HEK293 (cell line): ENCODE measurements around the gene NDST4.

Experiments used
- CTCF ChIP-seq: fragments of 450-650 bp; formaldehyde crosslinking; IDR thresholded peaks from 2 replicates; pipeline ENCODE4 v1.5.1; 2016; ENCODE audit warnings: missing biosample characterization, missing genetic modification characterization
- HIC1 ChIP-seq: fragments of 450-650 bp; formaldehyde crosslinking; IDR thresholded peaks from 2 replicates; pipeline ENCODE4 v1.5.1; 2016; ENCODE audit warnings: missing biosample characterization, missing genetic modification characterization
- OSR2 ChIP-seq: fragments of 450-650 bp; formaldehyde crosslinking; IDR thresholded peaks from 2 replicates; pipeline ENCODE4 v1.5.1; 2016; ENCODE audit warnings: missing biosample characterization, missing genetic modification characterization
- SCRT1 ChIP-seq: fragments of 450-650 bp; formaldehyde crosslinking; IDR thresholded peaks from 2 replicates; pipeline ENCODE4 v1.5.1; 2016; ENCODE audit warnings: missing biosample characterization, missing genetic modification characterization, borderline replicate concordance
- SP3 ChIP-seq: fragments of 450-650 bp; formaldehyde crosslinking; IDR thresholded peaks from 2 replicates; pipeline ENCODE4 v1.5.1; 2016; ENCODE audit warnings: missing biosample characterization, missing genetic modification characterization
- TCF7L2 ChIP-seq: IDR thresholded peaks from 2 replicates; pipeline ENCODE4 v1.6.1; 2011; ENCODE audit warnings: low read depth, mild to moderate bottlenecking, inconsistent platforms, low read length, moderate library complexity, borderline replicate concordance
- YY2 ChIP-seq: fragments of 450-650 bp; formaldehyde crosslinking; IDR thresholded peaks from 2 replicates; pipeline ENCODE4 v1.5.1; 2016; ENCODE audit warnings: missing biosample characterization, missing genetic modification characterization
- ZBTB7A ChIP-seq: fragments of 450-650 bp; formaldehyde crosslinking; IDR thresholded peaks from 2 replicates; pipeline ENCODE4 v1.5.1; 2016; ENCODE audit warnings: low read depth, missing biosample characterization, missing genetic modification characterization
- ZFP3 ChIP-seq: fragments of 450-650 bp; formaldehyde crosslinking; IDR thresholded peaks from 2 replicates; pipeline ENCODE4 v1.5.1; 2016; ENCODE audit warnings: low read depth, missing biosample characterization, missing genetic modification characterization
- ZNF157 ChIP-seq: fragments of 450-650 bp; formaldehyde crosslinking; IDR thresholded peaks from 2 replicates; pipeline ENCODE4 v1.5.1; 2016; ENCODE audit warnings: missing biosample characterization, missing genetic modification characterization
- ZNF169 ChIP-seq: fragments of 450-650 bp; formaldehyde crosslinking; IDR thresholded peaks from 2 replicates; pipeline ENCODE4 v1.5.1; 2016; ENCODE audit warnings: missing biosample characterization, missing genetic modification characterization
- ZNF175 ChIP-seq: fragments of 450-650 bp; formaldehyde crosslinking; IDR thresholded peaks from 2 replicates; pipeline ENCODE4 v1.5.1; 2016; ENCODE audit warnings: missing biosample characterization, missing genetic modification characterization
- ZNF18 ChIP-seq: fragments of 450-650 bp; formaldehyde crosslinking; IDR thresholded peaks from 2 replicates; pipeline ENCODE4 v1.5.1; 2016; ENCODE audit warnings: missing biosample characterization, missing genetic modification characterization
- ZNF221 ChIP-seq: fragments of 450-650 bp; formaldehyde crosslinking; IDR thresholded peaks from 2 replicates; pipeline ENCODE4 v1.5.1; 2017; ENCODE audit warnings: missing biosample characterization, missing genetic modification characterization, borderline replicate concordance
- ZNF274 ChIP-seq, 2 experiments: fragments of 200-500 bp in 1 of 2; fragments of 450-650 bp in 1 of 2; sonication (Bioruptor generic) in 1 of 2; formaldehyde crosslinking in 1 of 2; IDR thresholded peaks; 2 replicates each; pipeline versions ENCODE4 v1.5.1 to v1.6.1; 2014 to 2016; ENCODE audit warnings: borderline replicate concordance in 1 of 2, inconsistent platforms in 1 of 2, low read length in 1 of 2, missing biosample characterization in 1 of 2, missing genetic modification characterization in 1 of 2
- ZNF302 ChIP-seq: fragments of 450-650 bp; formaldehyde crosslinking; IDR thresholded peaks from 2 replicates; pipeline ENCODE4 v1.5.1; 2016; ENCODE audit warnings: missing biosample characterization, missing genetic modification characterization, low read depth
- ZNF324 ChIP-seq: fragments of 450-650 bp; formaldehyde crosslinking; IDR thresholded peaks from 2 replicates; pipeline ENCODE4 v1.5.1; 2016; ENCODE audit warnings: missing biosample characterization, missing genetic modification characterization
- ZNF341 ChIP-seq: fragments of 450-650 bp; formaldehyde crosslinking; IDR thresholded peaks from 2 replicates; pipeline ENCODE4; 2016; ENCODE audit warnings: low read depth, missing biosample characterization, missing genetic modification characterization
- ZNF366 ChIP-seq: fragments of 450-650 bp; formaldehyde crosslinking; conservative IDR thresholded peaks from 2 replicates; pipeline ENCODE4 v1.5.1; 2016; ENCODE audit warnings: missing biosample characterization, missing genetic modification characterization
- ZNF391 ChIP-seq: fragments of 450-650 bp; formaldehyde crosslinking; IDR thresholded peaks from 2 replicates; pipeline ENCODE4 v1.5.1; 2016; ENCODE audit warnings: low read depth, missing biosample characterization, missing genetic modification characterization, borderline replicate concordance
- ZNF416 ChIP-seq: fragments of 450-650 bp; formaldehyde crosslinking; IDR thresholded peaks from 2 replicates; pipeline ENCODE4 v1.5.1; 2016; ENCODE audit warnings: missing biosample characterization, missing genetic modification characterization
- ZNF433 ChIP-seq: fragments of 450-650 bp; formaldehyde crosslinking; IDR thresholded peaks from 2 replicates; pipeline ENCODE4 v1.5.1; 2016; ENCODE audit warnings: missing biosample characterization, missing genetic modification characterization, low read depth
- ZNF488 ChIP-seq: fragments of 450-650 bp; formaldehyde crosslinking; IDR thresholded peaks from 2 replicates; pipeline ENCODE4 v1.5.1; 2016; ENCODE audit warnings: missing biosample characterization, missing genetic modification characterization
- ZNF510 ChIP-seq: fragments of 450-650 bp; formaldehyde crosslinking; IDR thresholded peaks from 2 replicates; pipeline ENCODE4 v1.5.1; 2018; ENCODE audit warnings: mild to moderate bottlenecking, missing genetic modification characterization, missing biosample characterization; ENCODE audit not compliant: insufficient replicate concordance
- ZNF529 ChIP-seq: fragments of 450-650 bp; formaldehyde crosslinking; IDR thresholded peaks from 2 replicates; pipeline ENCODE4 v1.5.1; 2017; ENCODE audit warnings: missing genetic modification characterization, missing biosample characterization; ENCODE audit not compliant: insufficient replicate concordance
- ZNF600 ChIP-seq: fragments of 450-650 bp; formaldehyde crosslinking; IDR thresholded peaks from 2 replicates; pipeline ENCODE4 v1.5.1; 2016; ENCODE audit warnings: missing biosample characterization, missing genetic modification characterization
- ZNF610 ChIP-seq: fragments of 450-650 bp; formaldehyde crosslinking; IDR thresholded peaks from 2 replicates; pipeline ENCODE4 v1.5.1; 2016; ENCODE audit warnings: missing biosample characterization, missing genetic modification characterization, borderline replicate concordance
- ZNF626 ChIP-seq: fragments of 450-650 bp; sonication (Bioruptor Pico); formaldehyde crosslinking; IDR thresholded peaks from 2 replicates; pipeline ENCODE4 v1.5.1; 2018; ENCODE audit warnings: missing biosample characterization, missing genetic modification characterization, inconsistent platforms
- ZNF629 ChIP-seq: fragments of 450-650 bp; formaldehyde crosslinking; IDR thresholded peaks from 2 replicates; pipeline ENCODE4 v1.5.1; 2017; ENCODE audit warnings: missing biosample characterization, missing genetic modification characterization
- ZNF654 ChIP-seq: fragments of 450-650 bp; formaldehyde crosslinking; IDR thresholded peaks from 2 replicates; pipeline ENCODE4 v1.5.1; 2016; ENCODE audit warnings: low read depth, missing biosample characterization, missing genetic modification characterization
- ZNF670 ChIP-seq: fragments of 450-650 bp; formaldehyde crosslinking; IDR thresholded peaks from 2 replicates; pipeline ENCODE4 v1.5.1; 2016; ENCODE audit warnings: missing biosample characterization, missing genetic modification characterization, low read depth
- ZNF830 ChIP-seq: fragments of 450-650 bp; IDR thresholded peaks from 2 replicates; pipeline ENCODE4 v1.5.0; 2018; ENCODE audit warnings: missing biosample characterization, missing genetic modification characterization, low read depth, mild to moderate bottlenecking, moderate library complexity
- ZSCAN30 ChIP-seq: fragments of 450-650 bp; IDR thresholded peaks from 2 replicates; pipeline ENCODE4 v1.5.1; 2018; ENCODE audit warnings: missing biosample characterization, mild to moderate bottlenecking, missing genetic modification characterization, moderate library complexity
- ZSCAN5A ChIP-seq: fragments of 450-650 bp; formaldehyde crosslinking; IDR thresholded peaks from 2 replicates; pipeline ENCODE4 v1.5.1; 2016; ENCODE audit warnings: missing biosample characterization, missing genetic modification characterization

Gene NDST4

GRCh38 chr4:115128037-115128436 lies 14.6 kb upstream of the NDST4 start (continued):
- no peak for TF ChIP-seq ZNF274 (IDR thresholded peaks at IDR 0.05; ENCODE audit: low read length)
- no peak for TF ChIP-seq ZNF274 (tag by site-specific recombination; IDR thresholded peaks at IDR 0.05; ENCODE audit: borderline replicate concordance)
- no peak for TF ChIP-seq ZSCAN5A
- TF ChIP-seq ZNF416 = no peak
- TF ChIP-seq ZNF433 (tag by site-specific recombination) = no peak
- TF ChIP-seq ZNF830 (tag by site-specific recombination) = no peak
- no peak for TF ChIP-seq ZNF324 (tag by site-specific recombination)
- TF ChIP-seq ZNF510 (tag by site-specific recombination) = no peak
- no peak for TF ChIP-seq CTCF (tag by site-specific recombination)
- no peak for TF ChIP-seq ZNF610 (tag by site-specific recombination)
- no peak for TF ChIP-seq ZNF600
- TF ChIP-seq ZNF175 = no peak
- TF ChIP-seq ZNF18 (tag by site-specific recombination) = 0 out of 2 replicates have a peak, but pooled peaks have one; percentile 31
- TF ChIP-seq SCRT1 = no peak
- no peak for TF ChIP-seq TCF7L2
- TF ChIP-seq ZNF529 (tag by site-specific recombination) = no peak
- no peak for TF ChIP-seq ZBTB7A (tag by site-specific recombination)
- TF ChIP-seq ZNF221 (tag by site-specific recombination) = no peak
- TF ChIP-seq ZNF341 = no peak
- TF ChIP-seq ZNF670 (tag by site-specific recombination) = no peak
- peak; percentile 65 for TF ChIP-seq ZNF366
- no peak for TF ChIP-seq ZFP3 (tag by site-specific recombination)
- TF ChIP-seq HIC1 (tag by site-specific recombination) = peak; percentile 29; the same call in 1 of the 2 replicates
- no peak for TF ChIP-seq ZNF302
- TF ChIP-seq ZNF157 (tag by site-specific recombination) = no peak
- 0 out of 2 replicates have a peak, but pooled peaks have one; percentile 43 for TF ChIP-seq ZNF391 (tag by site-specific recombination)
- peak; percentile 91 for TF ChIP-seq OSR2
- no peak for TF ChIP-seq ZNF654 (tag by site-specific recombination)
- no peak for TF ChIP-seq ZSCAN30 (tag by site-specific recombination)
- TF ChIP-seq ZNF629 (tag by site-specific recombination) = peak; percentile 95
- TF ChIP-seq YY2 = 0 out of 2 replicates have a peak, but pooled peaks have one; percentile 21
- TF ChIP-seq ZNF169 (tag by site-specific recombination) = no peak
- 0 out of 2 replicates have a peak, but pooled peaks have one; percentile 55 for TF ChIP-seq SP3 (tag by site-specific recombination)
- no peak for TF ChIP-seq ZNF488 (tag by site-specific recombination)
- TF ChIP-seq ZNF626 (tag by site-specific recombination) = no peak
